Measurements from ENCODE around the gene CTSC.
A peak's percentile ranks its signal among the peaks of the same experiment; 100 is the strongest.

CTSC gene

GRCh38 chr11:88337987-88338668, 592 bp upstream of the CTSC start:
- H3K27ac ChIP-seq = peak overlapping the region; percentile 80
- TF ChIP-seq ZFX (IDR thresholded peaks at IDR 0.05) (no peak), CTCF (conservative IDR thresholded peaks at IDR 0.05) (no peak)

- H3K27ac ChIP-seq = no peak overlapping the region
- TF ChIP-seq ZFX (IDR thresholded peaks at IDR 0.05) = no peak
- TF ChIP-seq CTCF (conservative IDR thresholded peaks at IDR 0.05) = no peak
These were observed 2.3 kb downstream of the CTSC start for GRCh38 chr11:88335284-88335683.

GRCh38 chr11:88333862-88334261, 3.7 kb downstream of the CTSC start:
- no peak overlapping the region for H3K27ac ChIP-seq
- TF ChIP-seq ZFX (IDR thresholded peaks at IDR 0.05) (no peak), CTCF (conservative IDR thresholded peaks at IDR 0.05) (no peak)

- TF ChIP-seq CTCF (conservative IDR thresholded peaks at IDR 0.05) (no peak), ZFX (IDR thresholded peaks at IDR 0.05) (no peak)
- H3K27ac ChIP-seq = no peak overlapping the region
These were observed 4.7 kb downstream of the CTSC start for GRCh38 chr11:88332851-88333250.

- H3K27ac ChIP-seq = no peak overlapping the region
- TF ChIP-seq CTCF (conservative IDR thresholded peaks at IDR 0.05) (no peak), ZFX (IDR thresholded peaks at IDR 0.05) (no peak)
These were observed 6.6 kb downstream of the CTSC start for GRCh38 chr11:88330826-88331428.

GRCh38 chr11:88329563-88330250, 7.8 kb downstream of the CTSC start:
- TF ChIP-seq CTCF (conservative IDR thresholded peaks at IDR 0.05) (no peak), ZFX (IDR thresholded peaks at IDR 0.05) (no peak)
- no peak overlapping the region for H3K27ac ChIP-seq

GRCh38 chr11:88327462-88328143, 9.9 kb downstream of the CTSC start:
- H3K27ac ChIP-seq = no peak overlapping the region
- TF ChIP-seq CTCF (conservative IDR thresholded peaks at IDR 0.05) (no peak), ZFX (IDR thresholded peaks at IDR 0.05) (no peak)
